Endothelial cell of umbilical vein (primary cell): ENCODE measurements around the gene COL4A2. TPM values are rescaled to one million over a fixed set of nuclear protein-coding genes. Genes with fewer than 3 reads are reported as not detected.

Experiments
- BruUV-seq: library from RNA; stranded (reverse); fragments of 400-500 nt; replicated peaks from 2 replicates; lab custom pipeline; 2021; lab: Mats Ljungman, UMichigan
- CTCF ChIA-PET: fragments of 300-600, 350-600 bp; sonication (Branson Sonifier 250); formaldehyde crosslinking; loops from one replicate; lab custom pipeline; 2021; ENCODE audit warnings: antibody characterized with exemption, inconsistent platforms; lab: Charles Lee
- POLR2A ChIA-PET: fragments of 300-600, 350-600 bp; sonication (Branson Sonifier 250); formaldehyde crosslinking; loops from one replicate; lab custom pipeline; 2021; ENCODE audit warnings: antibody characterized with exemption, inconsistent platforms; lab: Charles Lee
- DNase-seq: peaks from one replicate; pipeline ENCODE4 v3.0.0-alpha.2; 2011; ENCODE audit warnings: low read depth, low spot score
- FAIRE-seq: peaks from 2 replicates; lab custom pipeline; 2011; peaks lifted over from hg19 to GRCh38; lab: Jason Lieb, UNC
- H2AFZ ChIP-seq: 2 replicates; pipeline ENCODE4 v1.6.0; 2012; ENCODE audit warnings: low read depth, low read length, control low read depth, inconsistent platforms
- H3K27ac ChIP-seq: 2 replicates; pipeline ENCODE4 v1.5.1; 2011; ENCODE audit warnings: low read depth, mild to moderate bottlenecking, control low read depth, low read length, moderate library complexity; ENCODE audit not compliant: insufficient read depth
- H3K27me3 ChIP-seq, 2 experiments: 2 replicates each; pipeline versions ENCODE4 v1.6.0 to v1.6.1; 2011; ENCODE audit warnings: low read length in 2 of 2, mixed read lengths in 1 of 2; ENCODE audit not compliant: control insufficient read depth in 2 of 2, insufficient read depth in 2 of 2
- H3K36me3 ChIP-seq, 2 experiments: 2 replicates in 1 of 2; 3 replicates in 1 of 2; pipeline ENCODE4 v1.5.1; 2011; ENCODE audit warnings: low read length in 2 of 2, mild to moderate bottlenecking in 1 of 2, moderate library complexity in 1 of 2; ENCODE audit not compliant: control insufficient read depth in 2 of 2, insufficient read depth in 2 of 2; ENCODE audit errors: extremely low read depth in 1 of 2
- H3K4me1 ChIP-seq: 3 replicates; pipeline ENCODE4 v1.5.1; 2011; ENCODE audit warnings: mild to moderate bottlenecking, low read length; ENCODE audit not compliant: control insufficient read depth, insufficient read depth; ENCODE audit errors: extremely low read depth
- H3K4me2 ChIP-seq: 2 replicates; pipeline ENCODE4 v1.6.1; 2011; ENCODE audit warnings: low read length, control low read depth, mixed read lengths; ENCODE audit not compliant: insufficient read depth
- H3K4me3 ChIP-seq, 3 experiments: fragments of 200-600 bp in 1 of 3; sonication (generic), shearing (Covaris generic) in 1 of 3; replicated peaks in 1 of 3; 2 replicates each; pipeline ENCODE4 v1.5.1; 2011 to 2016; ENCODE audit warnings: control low read depth in 3 of 3, low read length in 3 of 3, mild to moderate bottlenecking in 2 of 3, inconsistent platforms in 1 of 3, low read depth in 1 of 3, moderate library complexity in 1 of 3; ENCODE audit not compliant: insufficient read depth in 1 of 3
- H3K79me2 ChIP-seq: 2 replicates; pipeline ENCODE4 v1.6.0; 2012; ENCODE audit warnings: low read length, inconsistent platforms; ENCODE audit not compliant: control insufficient read depth, insufficient read depth
- H3K9ac ChIP-seq: replicated peaks from 2 replicates; pipeline ENCODE3; 2011; ENCODE audit warnings: low read length, control low read depth; ENCODE audit not compliant: insufficient read depth; ENCODE audit errors: extremely low read depth
- H3K9me1 ChIP-seq: replicated peaks from 3 replicates; pipeline ENCODE4 v1.6.0; 2011; ENCODE audit warnings: mild to moderate bottlenecking, low read length; ENCODE audit not compliant: control insufficient read depth, insufficient read depth; ENCODE audit errors: extremely low read depth
- H3K9me3 ChIP-seq: replicated peaks from 2 replicates; pipeline ENCODE4 v1.5.1; 2012; ENCODE audit warnings: low read length, inconsistent platforms; ENCODE audit not compliant: control insufficient read depth, insufficient read depth
- H4K20me1 ChIP-seq: replicated peaks from 2 replicates; pipeline ENCODE3; 2011; ENCODE audit warnings: mild to moderate bottlenecking, low read length; ENCODE audit not compliant: control insufficient read depth, insufficient read depth; ENCODE audit errors: extremely low read depth
- CTCF ChIP-seq, 2 donors: IDR thresholded peaks; 1 replicate in 1 of 2; 2 replicates in 1 of 2; pipeline ENCODE4 v1.5.1; 2011; ENCODE audit warnings: low read length in 2 of 2, mild to moderate bottlenecking in 2 of 2, moderate library complexity in 2 of 2, control low read depth in 1 of 2, inconsistent platforms in 1 of 2, low read depth in 1 of 2; ENCODE audit not compliant: insufficient read depth in 1 of 2; ENCODE audit errors: extremely low read depth in 1 of 2
- EZH2 ChIP-seq: IDR thresholded peaks from 2 replicates; pipeline ENCODE4 v1.6.1; 2012; ENCODE audit warnings: borderline replicate concordance, low read depth, mild to moderate bottlenecking, moderate library complexity, low read length, inconsistent platforms; ENCODE audit not compliant: severe bottlenecking
- FOS ChIP-seq: IDR thresholded peaks from 2 replicates; pipeline ENCODE4 v1.6.1; 2011; ENCODE audit warnings: mild to moderate bottlenecking, low read length, moderate library complexity, borderline replicate concordance; ENCODE audit not compliant: insufficient read depth
- GATA2 ChIP-seq: IDR thresholded peaks from 2 replicates; pipeline ENCODE4 v1.7.0; 2011; ENCODE audit warnings: low read depth, mild to moderate bottlenecking, moderate library complexity, mixed read lengths, low read length; ENCODE audit not compliant: insufficient read length, insufficient read depth
- JUN ChIP-seq: IDR thresholded peaks from 2 replicates; pipeline ENCODE4 v1.6.1; 2011; ENCODE audit warnings: borderline replicate concordance, low read depth; ENCODE audit not compliant: insufficient read length, insufficient read depth
- MAX ChIP-seq: IDR thresholded peaks from 2 replicates; pipeline ENCODE4 v1.6.1; 2011; ENCODE audit not compliant: insufficient read depth, insufficient read length
- MYC ChIP-seq: IDR thresholded peaks from one replicate; pipeline ENCODE4 v1.6.1; 2011; ENCODE audit warnings: mild to moderate bottlenecking, low read depth, low read length
- POLR2A ChIP-seq: IDR thresholded peaks from 2 replicates; pipeline ENCODE4 v1.6.1; 2012; ENCODE audit warnings: low read depth, mild to moderate bottlenecking, control low read depth, low read length
- POLR2AphosphoS5 ChIP-seq: IDR thresholded peaks from 2 replicates; pipeline ENCODE4 v1.6.1; 2012; ENCODE audit warnings: low read depth, mild to moderate bottlenecking, control low read depth, low read length, moderate library complexity; ENCODE audit not compliant: insufficient read depth
- dilution Hi-C: fragments of 300-500 bp; cut with MboI; formaldehyde crosslinking; loops from one replicate; pipeline ENCODE4 v1.15.0; 2019; ENCODE audit warnings: low sequenced_read_pairs; ENCODE audit not compliant: extremely low pct_ligation_motif_present
- intact Hi-C: fragments of 100-400 bp; cut with micrococcal nuclease; formaldehyde crosslinking; loops from one replicate; pipeline ENCODE4 v1.10.0; 2022
- polyA plus RNA-seq, 4 experiments: library from polyadenylated mRNA; depleted of rRNA in 3 of 4; stranded (reverse) in 3 of 4; unstranded in 1 of 4; fragments of >200 nt; gene quantifications; 2 replicates each; pipeline versions ENCODE4 v1.2.1 to v1.2.3, GENCODE V29; 2011 to 2012; ENCODE audit warnings: missing spikeins in 1 of 4
- total RNA-seq: library from RNA; stranded (reverse); gene quantifications from 2 replicates; pipeline ENCODE4 v1.2.3, GENCODE V29; 2021

The COL4A2 gene
- total and polyA plus RNA-seq, 2 donors (not counting 3 experiments of a cell fraction or from before 2014, with no cell fraction given): 792 to 940 TPM

DNA sequence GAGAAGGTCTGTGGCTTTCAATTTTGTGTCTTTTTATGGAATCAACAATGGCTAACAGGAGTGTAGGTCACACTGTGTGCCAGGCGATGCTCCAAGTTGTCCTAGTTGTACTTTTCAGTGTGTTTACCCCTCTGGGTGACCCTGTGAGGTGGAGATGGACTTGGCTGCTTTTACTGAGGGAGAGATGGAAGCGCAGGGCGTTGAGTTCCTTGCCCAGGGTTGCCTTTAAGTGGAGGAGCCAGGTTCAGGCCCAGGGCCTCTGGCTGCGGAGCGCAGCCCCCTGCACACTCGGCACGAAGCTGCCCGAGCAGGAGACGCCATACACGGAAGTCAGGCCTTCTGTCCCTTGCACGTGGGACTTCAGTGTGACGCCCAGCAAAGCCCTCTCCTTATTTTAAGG is 141.6 kb downstream of the COL4A2 start:
- Histone ChIP-seq H3K9ac (no peak overlapping the region), H3K27me3 (no peaks in the 10 kb centered on the region), H3K4me3 (no peak overlapping the region), H3K9me3 (no peaks in the 10 kb centered on the region), H3K36me3 (peaks cover 22 to 26% of the 10 kb centered on the region in 2 experiments), H3K79me2 (no peaks in the 10 kb centered on the region), H3K4me2 (no peak overlapping the region), H4K20me1 (no peaks in the 10 kb centered on the region), H2AFZ (no peak overlapping the region), H3K27ac (no peak overlapping the region), H3K9me1 (no peaks in the 10 kb centered on the region), H3K4me1 (no peaks in the 10 kb centered on the region)
- CTCF ChIA-PET: no interaction called here
- no TSS peak for BruUV-seq
- TF ChIP-seq POLR2AphosphoS5 (no peak), POLR2A (no peak), JUN (no peak), FOS (no peak), CTCF (IDR thresholded peaks at IDR 0.05; ENCODE audit: extremely low read depth in 1 of 2, insufficient read depth in 1 of 2, low read depth in 1 of 2, low read length in 2 of 2) (no peak), MAX (no peak), MYC (no peak), GATA2 (no peak), EZH2 (no peak)
- DNase-seq: no peak
- intact Hi-C loops (no loop called here), dilution Hi-C loops (no loop called here)
- no peak for FAIRE-seq
- POLR2A ChIA-PET: no interaction called here
